Esophagus muscularis mucosa (tissue), 4 donors: Measurements from ENCODE around the gene SEMA5A. TPM values are rescaled to one million over a fixed set of nuclear protein-coding genes. Genes with fewer than 3 reads are reported as not detected.

ENCODE experiments used
- DNase-seq: peaks from one replicate; pipeline ENCODE4 v3.0.0-alpha.2; 2017; ENCODE audit errors: extremely low spot score
- H3K27ac ChIP-seq, 4 donors: fragments of 200-600 bp; sonication (generic); replicated peaks in 1 of 4; 1 replicate in 3 of 4; 2 replicates in 1 of 4; pipeline ENCODE4 v1.5.1; 2016 to 2019; ENCODE audit warnings: mild to moderate bottlenecking in 1 of 4
- H3K27me3 ChIP-seq, 4 donors: fragments of 200-600 bp; sonication (generic); one replicate each; pipeline versions ENCODE4 v1.5.1 to v1.6.0; 2016 to 2019
- H3K36me3 ChIP-seq, 4 donors: fragments of 200-600 bp; sonication (generic); one replicate each; pipeline ENCODE4 v1.5.1; 2016 to 2019
- H3K4me1 ChIP-seq, 4 donors: fragments of 200-600 bp; sonication (generic); one replicate each; pipeline ENCODE4 v1.5.1; 2016 to 2019
- H3K4me3 ChIP-seq, 4 donors: fragments of 200-600 bp; sonication (generic); 1 replicate in 2 of 4; 2 replicates in 2 of 4; pipeline ENCODE4 v1.5.1; 2016 to 2019; ENCODE audit warnings: mild to moderate bottlenecking in 4 of 4, moderate library complexity in 1 of 4
- H3K9me3 ChIP-seq, 4 donors: fragments of 200-600 bp; sonication (generic); 1 replicate in 3 of 4; 2 replicates in 1 of 4; pipeline ENCODE4 v1.5.1; 2016 to 2019
- CTCF ChIP-seq, 3 experiments: fragments of 200-600 bp in 2 of 3; fragments of 450-650 bp in 1 of 3; sonication (generic) in 2 of 3; IDR thresholded peaks; one replicate each; pipeline ENCODE4 v1.5.1; 2017 to 2019; ENCODE audit warnings: antibody characterized with exemption in 3 of 3, mild to moderate bottlenecking in 2 of 3, moderate library complexity in 1 of 3
- EP300 ChIP-seq: sonication (generic); formaldehyde crosslinking; IDR thresholded peaks from one replicate; pipeline ENCODE4 v1.6.1; 2017; ENCODE audit warnings: antibody characterized with exemption
- POLR2A ChIP-seq: fragments of 450-650 bp; IDR thresholded peaks from one replicate; pipeline ENCODE4 v1.6.1; 2017; ENCODE audit warnings: antibody characterized with exemption, moderate library complexity, mild to moderate bottlenecking, low read depth
- POLR2AphosphoS5 ChIP-seq, 2 donors: sonication (generic); formaldehyde crosslinking; IDR thresholded peaks; one replicate each; pipeline ENCODE4 v1.6.1; 2017; ENCODE audit warnings: antibody characterized with exemption in 2 of 2
- WGBS: methylation state at CpG from one replicate; pipeline ENCODE4 v1.1.5; 2018; 5-methylcytosine and 5-hydroxymethylcytosine counted together
- intact Hi-C: fragments of 100-400 bp; cut with DNase I; formaldehyde crosslinking; loops from one replicate; pipeline ENCODE4 v1.15.1; 2023
- total RNA-seq, 4 donors: library from RNA; depleted of rRNA; stranded (reverse); fragments of >200 nt; gene quantifications; one replicate each; pipeline versions ENCODE4 v1.1.0 to v1.2.1, GENCODE V29; 2016

SEMA5A gene
- total RNA-seq, 4 donors from 2014 or later = 2.1 to 5.6 (median 3.5) TPM

DNA sequence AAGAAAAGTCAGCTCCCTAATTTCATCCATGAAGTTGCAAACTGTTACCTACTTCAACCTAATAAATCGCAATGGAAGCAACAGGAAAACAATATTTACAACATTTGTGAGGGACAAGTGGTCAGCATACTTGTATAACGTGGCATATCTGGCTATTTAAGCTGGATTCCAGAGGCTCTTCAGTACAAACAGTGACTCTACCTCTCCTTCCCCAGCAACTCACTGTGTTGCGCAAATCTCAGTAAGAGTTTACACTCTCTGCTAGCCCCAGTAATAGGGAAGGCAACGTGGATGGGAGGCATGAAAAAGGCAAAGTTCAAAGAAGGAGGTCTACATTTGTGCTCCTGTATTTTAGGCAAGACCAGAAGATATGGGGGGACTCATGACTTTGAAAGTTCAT lies 18.9 kb upstream of the SEMA5A start:
- intact Hi-C loops = no loop called here
- Histone ChIP-seq H3K27ac (no peak overlapping the region), H3K27me3 (no peaks in the 10 kb centered on the region), H3K36me3 (no peaks in the 10 kb centered on the region), H3K9me3 (no peaks in the 10 kb centered on the region), H3K4me1 (no peaks in the 10 kb centered on the region), H3K4me3 (no peak overlapping the region)
- TF ChIP-seq CTCF (IDR thresholded peaks at IDR 0.05) (no peak), POLR2AphosphoS5 (IDR thresholded peaks at IDR 0.05) (no peak), POLR2A (no peak), EP300 (no peak)
- no peak for DNase-seq
- WGBS = 84% methylated on average over 4 of the region's 4 CpGs

GRCh38 chr5:9562141-9562540 lies 16.3 kb upstream of the SEMA5A start:
- DNase-seq = no peak
- Histone ChIP-seq H3K27ac (no peak overlapping the region), H3K36me3 (no peaks in the 10 kb centered on the region), H3K27me3 (no peaks in the 10 kb centered on the region), H3K4me3 (no peak overlapping the region), H3K9me3 (no peaks in the 10 kb centered on the region), H3K4me1 (no peaks in the 10 kb centered on the region)
- intact Hi-C loops = no loop called here
- no peak for TF ChIP-seq POLR2AphosphoS5 (IDR thresholded peaks at IDR 0.05)
- no peak for TF ChIP-seq EP300
- TF ChIP-seq POLR2A = no peak
- whole genome bisulfite sequencing = 84% methylated on average over 7 of the region's 7 CpGs

DNA sequence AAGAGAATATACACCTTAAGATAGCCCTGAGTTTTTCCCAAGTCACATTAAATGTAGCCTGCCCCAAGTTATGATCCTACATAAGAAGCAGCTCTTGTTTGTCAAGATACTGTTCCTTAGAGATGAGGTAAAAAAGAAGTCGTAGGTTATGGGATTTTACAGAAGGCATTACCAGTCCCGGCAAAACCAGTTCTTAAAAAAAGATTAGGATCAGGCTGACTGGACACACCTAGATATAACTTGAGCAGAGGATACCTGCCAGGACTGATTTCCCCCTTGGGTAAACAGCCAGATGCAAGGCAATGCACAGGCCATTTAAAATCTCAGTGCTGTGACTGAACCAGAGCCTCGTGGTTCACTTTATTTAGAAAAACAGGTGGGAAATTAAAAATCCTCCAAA lies 14.1 kb upstream of the SEMA5A start:
- Histone ChIP-seq H3K27ac (no peak overlapping the region), H3K9me3 (no peaks in the 10 kb centered on the region), H3K4me3 (no peak overlapping the region), H3K36me3 (no peaks in the 10 kb centered on the region), H3K27me3 (no peaks in the 10 kb centered on the region), H3K4me1 (no peaks in the 10 kb centered on the region)
- intact Hi-C loops = no loop called here
- TF ChIP-seq CTCF (IDR thresholded peaks at IDR 0.05) (no peak), POLR2AphosphoS5 (IDR thresholded peaks at IDR 0.05) (no peak), POLR2A (no peak), EP300 (no peak)
- WGBS = 65% methylated on average over 3 of the region's 3 CpGs
- DNase-seq = no peak

- Histone ChIP-seq H3K4me1 (no peaks in the 10 kb centered on the region), H3K27ac (no peak overlapping the region), H3K36me3 (no peaks in the 10 kb centered on the region), H3K9me3 (no peaks in the 10 kb centered on the region), H3K27me3 (no peaks in the 10 kb centered on the region), H3K4me3 (no peak overlapping the region)
- DNase-seq = no peak
- WGBS = 65% methylated on average over 5 of the region's 5 CpGs
- intact Hi-C loops = no loop called here
- TF ChIP-seq EP300 (no peak), POLR2AphosphoS5 (IDR thresholded peaks at IDR 0.05) (no peak), CTCF (IDR thresholded peaks at IDR 0.05) (no peak), POLR2A (no peak)
These were observed 12.6 kb upstream of the SEMA5A start for GRCh38 chr5:9558319-9558965.

GRCh38 chr5:9557696-9558095 lies 11.8 kb upstream of the SEMA5A start:
- TF ChIP-seq POLR2AphosphoS5 (IDR thresholded peaks at IDR 0.05) (no peak), CTCF (IDR thresholded peaks at IDR 0.05) (no peak), EP300 (no peak), POLR2A (no peak)
- Histone ChIP-seq H3K27ac (no peak overlapping the region), H3K4me1 (no peaks in the 10 kb centered on the region), H3K4me3 (no peak overlapping the region), H3K36me3 (no peaks in the 10 kb centered on the region), H3K27me3 (no peaks in the 10 kb centered on the region), H3K9me3 (no peaks in the 10 kb centered on the region)
- DNase-seq = no peak
- intact Hi-C loops = no loop called here
- WGBS = 76% methylated on average over 2 of the region's 2 CpGs
